Vagina (tissue), 2 donors: Measurements from ENCODE around the gene DOK6. TPM values are rescaled to one million over a fixed set of nuclear protein-coding genes. Genes with fewer than 3 reads are reported as not detected.

Experiments used
- DNase-seq, 2 donors: peaks; one replicate each; pipeline ENCODE4 v3.0.0-alpha.2; 2017; ENCODE audit errors: extremely low spot score in 2 of 2
- H3K27ac ChIP-seq: fragments of 200-600 bp; sonication (generic); one replicate; pipeline ENCODE4 v1.5.1; 2019
- H3K27me3 ChIP-seq: fragments of 200-600 bp; sonication (generic); one replicate; pipeline ENCODE4 v1.5.1; 2019
- H3K36me3 ChIP-seq, 2 donors: fragments of 200-600 bp; sonication (generic); one replicate each; pipeline ENCODE4 v1.5.1; 2017 to 2019
- H3K4me1 ChIP-seq: fragments of 200-600 bp; sonication (generic); one replicate; pipeline ENCODE4 v1.5.1; 2019
- H3K4me3 ChIP-seq, 2 donors: fragments of 200-600 bp; sonication (generic); 1 replicate in 1 of 2; 2 replicates in 1 of 2; pipeline ENCODE4 v1.5.1; 2016 to 2019
- H3K9me3 ChIP-seq: fragments of 200-600 bp; sonication (generic); one replicate; pipeline ENCODE4 v1.5.1; 2019
- CTCF ChIP-seq, 3 experiments: fragments of 450-650 bp in 2 of 3; fragments of 200-600 bp in 1 of 3; sonication (generic) in 1 of 3; IDR thresholded peaks; one replicate each; pipeline ENCODE4 v1.5.1; 2017 to 2019; ENCODE audit warnings: antibody characterized with exemption in 3 of 3, mild to moderate bottlenecking in 2 of 3, moderate library complexity in 2 of 3
- POLR2A ChIP-seq, 2 donors: fragments of 450-650 bp; IDR thresholded peaks; one replicate each; pipeline ENCODE4 v1.6.1; 2017; ENCODE audit warnings: antibody characterized with exemption in 2 of 2, mild to moderate bottlenecking in 2 of 2, moderate library complexity in 2 of 2
- POLR2AphosphoS5 ChIP-seq, 2 donors: sonication (generic); formaldehyde crosslinking; IDR thresholded peaks; one replicate each; pipeline ENCODE4 v1.9.0; 2017; ENCODE audit warnings: antibody characterized with exemption in 2 of 2, mild to moderate bottlenecking in 2 of 2, low read depth in 1 of 2; ENCODE audit not compliant: insufficient read depth in 1 of 2
- intact Hi-C: fragments of 100-400 bp; cut with DNase I; formaldehyde crosslinking; loops from one replicate; pipeline ENCODE4 v1.15.1; 2023
- total RNA-seq: library from RNA; depleted of rRNA; stranded (reverse); fragments of >200 nt; gene quantifications from one replicate; pipeline ENCODE4 v1.2.3, GENCODE V29; 2016

The DOK6 gene
- total RNA-seq, 1 donor from 2014 or later, result 1.2 TPM

- no peak for DNase-seq
- Histone ChIP-seq H3K9me3 (no peaks in the 10 kb centered on the region), H3K27me3 (no peaks in the 10 kb centered on the region), H3K4me1 (no peaks in the 10 kb centered on the region), H3K36me3 (no peaks in the 10 kb centered on the region), H3K4me3 (no peak overlapping the region), H3K27ac (no peak overlapping the region)
- intact Hi-C loops, result no loop called here
- TF ChIP-seq POLR2AphosphoS5 (IDR thresholded peaks at IDR 0.05; ENCODE audit: insufficient read depth in 1 of 2, low read depth in 1 of 2) (no peak), CTCF (IDR thresholded peaks at IDR 0.05) (no peak), POLR2A (IDR thresholded peaks at IDR 0.05) (no peak)
Observed at GRCh38 chr18:69564602-69565001, 163.9 kb downstream of the DOK6 start.

GRCh38 chr18:69567813-69568488, 167.3 kb downstream of the DOK6 start:
- H3K4me3 ChIP-seq, result no peak overlapping the region
- TF ChIP-seq POLR2A (IDR thresholded peaks at IDR 0.05) (no peak), POLR2AphosphoS5 (IDR thresholded peaks at IDR 0.05; ENCODE audit: insufficient read depth in 1 of 2, low read depth in 1 of 2) (no peak), CTCF (IDR thresholded peaks at IDR 0.05) (no peak)
- H3K9me3 ChIP-seq, result no peaks in the 10 kb centered on the region
- no peak for DNase-seq
- H3K27ac ChIP-seq, result no peak overlapping the region
- intact Hi-C loops, result no loop called here
- H3K27me3 ChIP-seq, result no peaks in the 10 kb centered on the region
- no peaks in the 10 kb centered on the region for H3K36me3 ChIP-seq
- no peaks in the 10 kb centered on the region for H3K4me1 ChIP-seq

- no peak for DNase-seq
- no peak overlapping the region for H3K27ac ChIP-seq
Observed at GRCh38 chr18:69569133-69569532, 168.4 kb downstream of the DOK6 start.

GRCh38 chr18:69574401-69574800, 173.7 kb downstream of the DOK6 start:
- Histone ChIP-seq H3K27me3 (no peaks in the 10 kb centered on the region), H3K27ac (no peak overlapping the region), H3K4me3 (no peak overlapping the region), H3K36me3 (no peaks in the 10 kb centered on the region), H3K4me1 (no peaks in the 10 kb centered on the region), H3K9me3 (no peaks in the 10 kb centered on the region)
- TF ChIP-seq CTCF (IDR thresholded peaks at IDR 0.05) (no peak), POLR2A (IDR thresholded peaks at IDR 0.05) (no peak), POLR2AphosphoS5 (IDR thresholded peaks at IDR 0.05; ENCODE audit: insufficient read depth in 1 of 2, low read depth in 1 of 2) (no peak)
- intact Hi-C loops, result no loop called here
- DNase-seq, result no peak

More at GRCh38 chr18:69569133-69569532, 168.4 kb downstream of the DOK6 start:
- H3K4me3 ChIP-seq, result no peak overlapping the region
- intact Hi-C loops, result no loop called here
- TF ChIP-seq CTCF (IDR thresholded peaks at IDR 0.05), result no peak
- TF ChIP-seq POLR2AphosphoS5 (IDR thresholded peaks at IDR 0.05; ENCODE audit: insufficient read depth in 1 of 2, low read depth in 1 of 2), result no peak
- TF ChIP-seq POLR2A (IDR thresholded peaks at IDR 0.05), result no peak
- no peaks in the 10 kb centered on the region for H3K36me3 ChIP-seq
- no peaks in the 10 kb centered on the region for H3K9me3 ChIP-seq
- no peaks in the 10 kb centered on the region for H3K27me3 ChIP-seq
- no peaks in the 10 kb centered on the region for H3K4me1 ChIP-seq

- Histone ChIP-seq H3K4me3 (no peak overlapping the region), H3K27ac (no peak overlapping the region), H3K27me3 (no peaks in the 10 kb centered on the region), H3K36me3 (no peaks in the 10 kb centered on the region), H3K9me3 (no peaks in the 10 kb centered on the region), H3K4me1 (no peaks in the 10 kb centered on the region)
- no peak for DNase-seq
- intact Hi-C loops, result no loop called here
- TF ChIP-seq CTCF (IDR thresholded peaks at IDR 0.05) (no peak), POLR2AphosphoS5 (IDR thresholded peaks at IDR 0.05; ENCODE audit: insufficient read depth in 1 of 2, low read depth in 1 of 2) (no peak), POLR2A (IDR thresholded peaks at IDR 0.05) (no peak)
Observed at GRCh38 chr18:69580107-69580506, 179.4 kb downstream of the DOK6 start.
